D721Med (cell line): Measurements from ENCODE around the gene DEAF1.
"Not testable (repeated sequence)": the region's sequence is repeated elsewhere in the genome, so short reads cannot be mapped to it uniquely, and the experiment has no call there.

ENCODE experiments used
- DNase-seq: peaks from one replicate; pipeline ENCODE4 v3.0.0; 2011; ENCODE audit warnings: low spot score; ENCODE audit not compliant: insufficient read length
- FAIRE-seq: peaks from 2 replicates; lab custom pipeline; 2011; peaks lifted over from hg19 to GRCh38; lab: Jason Lieb, UNC
- TF ChIP-seq, protein P1 (sequence below): IDR thresholded peaks from 2 replicates; pipeline ENCODE4 v1.5.1; 2012; ENCODE audit warnings: mild to moderate bottlenecking, control low read depth; ENCODE audit not compliant: insufficient read depth; ENCODE audit errors: missing control alignments

DEAF1 gene

GRCh38 chr11:650482-650881 lies 44.5 kb downstream of the DEAF1 start:
- FAIRE-seq (no peak), DNase-seq (no peak)
- TF ChIP-seq, protein P1, sequence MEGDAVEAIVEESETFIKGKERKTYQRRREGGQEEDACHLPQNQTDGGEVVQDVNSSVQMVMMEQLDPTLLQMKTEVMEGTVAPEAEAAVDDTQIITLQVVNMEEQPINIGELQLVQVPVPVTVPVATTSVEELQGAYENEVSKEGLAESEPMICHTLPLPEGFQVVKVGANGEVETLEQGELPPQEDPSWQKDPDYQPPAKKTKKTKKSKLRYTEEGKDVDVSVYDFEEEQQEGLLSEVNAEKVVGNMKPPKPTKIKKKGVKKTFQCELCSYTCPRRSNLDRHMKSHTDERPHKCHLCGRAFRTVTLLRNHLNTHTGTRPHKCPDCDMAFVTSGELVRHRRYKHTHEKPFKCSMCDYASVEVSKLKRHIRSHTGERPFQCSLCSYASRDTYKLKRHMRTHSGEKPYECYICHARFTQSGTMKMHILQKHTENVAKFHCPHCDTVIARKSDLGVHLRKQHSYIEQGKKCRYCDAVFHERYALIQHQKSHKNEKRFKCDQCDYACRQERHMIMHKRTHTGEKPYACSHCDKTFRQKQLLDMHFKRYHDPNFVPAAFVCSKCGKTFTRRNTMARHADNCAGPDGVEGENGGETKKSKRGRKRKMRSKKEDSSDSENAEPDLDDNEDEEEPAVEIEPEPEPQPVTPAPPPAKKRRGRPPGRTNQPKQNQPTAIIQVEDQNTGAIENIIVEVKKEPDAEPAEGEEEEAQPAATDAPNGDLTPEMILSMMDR, result no peak

GRCh38 chr11:647672-648158 lies 47.3 kb downstream of the DEAF1 start:
- not testable (repeated sequence) for DNase-seq, FAIRE-seq

DNA sequence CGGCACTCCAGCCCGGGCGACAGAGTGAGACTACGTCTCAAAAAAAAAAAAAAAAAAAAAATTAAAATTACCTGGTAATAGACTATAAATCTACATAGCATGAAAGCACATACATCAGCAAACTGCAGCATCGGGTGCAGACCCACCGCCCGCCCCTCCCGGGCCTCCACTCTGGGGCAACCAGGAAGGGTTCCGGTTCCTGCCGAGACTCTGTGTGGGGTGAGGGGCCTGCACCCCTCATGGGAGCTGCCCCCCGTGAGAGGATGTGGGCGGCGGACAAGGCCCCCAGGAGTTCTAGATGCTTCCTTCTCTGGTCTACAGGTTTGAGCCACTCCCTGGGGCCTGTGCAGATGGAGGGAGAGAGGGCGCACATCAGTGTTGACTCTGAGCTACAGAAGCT lies 48.8 kb downstream of the DEAF1 start:
- no peak for DNase-seq
- no peak for FAIRE-seq
- TF ChIP-seq, protein P1, result no peak

GRCh38 chr11:645536-645935 lies 49.5 kb downstream of the DEAF1 start:
- TF ChIP-seq, protein P1, result no peak
- FAIRE-seq (no peak), DNase-seq (no peak)

DNA sequence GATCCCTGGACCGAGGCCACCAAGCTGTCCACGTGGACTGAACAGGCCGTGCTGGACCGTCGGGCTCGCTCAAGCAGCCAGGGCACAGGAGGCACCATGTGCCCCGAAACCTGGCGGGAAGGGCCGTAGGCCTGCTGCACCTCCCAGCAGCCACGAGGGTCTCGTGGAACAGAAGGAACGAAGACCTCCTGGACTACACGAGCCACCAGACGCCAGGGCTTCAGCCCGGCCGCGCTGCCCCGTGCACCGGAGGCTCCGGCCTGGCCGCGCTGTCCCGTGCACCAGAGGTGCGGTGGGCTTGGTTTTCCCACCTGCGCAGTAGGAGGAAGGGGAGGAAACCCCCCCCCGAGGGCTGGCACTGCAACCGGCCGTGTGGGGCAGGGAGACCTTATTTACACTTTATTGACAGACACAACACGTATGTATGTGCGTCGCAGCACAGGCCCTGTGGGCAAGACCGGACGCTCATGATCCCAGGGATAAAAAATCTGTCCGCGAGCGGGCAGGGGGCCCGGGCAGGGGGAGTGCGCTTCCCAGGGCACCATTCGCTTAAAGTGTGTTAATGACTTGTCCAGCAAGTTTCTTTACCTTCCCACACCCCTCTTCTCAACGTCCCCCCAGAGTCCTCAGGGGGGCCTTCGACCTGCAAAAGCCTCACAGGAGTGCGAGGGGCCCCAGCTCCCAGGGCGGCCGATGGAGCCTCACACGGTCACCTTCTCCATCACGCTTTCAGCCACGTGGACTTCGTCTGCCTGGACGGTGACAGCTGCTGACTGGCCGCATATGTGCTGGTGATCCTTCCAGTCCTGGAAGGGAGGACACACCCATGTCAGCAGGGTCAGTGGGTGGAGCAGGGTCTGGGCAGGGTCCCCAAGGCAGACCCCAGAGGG lies 50.9 kb downstream of the DEAF1 start:
- no peak for FAIRE-seq

DNA sequence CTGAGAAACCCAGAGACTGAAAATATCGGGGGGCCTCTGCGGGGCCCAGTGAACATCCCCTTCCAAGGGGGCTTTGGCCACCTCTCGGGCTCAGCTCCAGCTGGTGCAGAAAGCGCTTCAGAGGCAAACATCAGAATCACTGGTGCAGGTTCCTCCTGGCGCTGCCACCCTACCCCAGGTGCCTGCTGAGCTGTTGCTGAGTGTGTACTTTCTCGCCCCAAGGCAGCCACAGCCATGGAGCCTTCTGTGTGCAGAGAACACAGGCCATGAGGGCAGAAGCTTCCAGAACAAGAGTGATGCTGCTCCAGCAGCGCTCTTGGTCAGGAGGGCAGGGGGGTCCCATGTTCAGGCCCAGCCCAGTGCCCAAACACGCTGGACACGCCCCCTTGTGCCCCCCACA lies 51.7 kb downstream of the DEAF1 start:
- TF ChIP-seq, protein P1, result no peak
- DNase-seq (no peak), FAIRE-seq (no peak)

More for the DNA sequence above, 50.9 kb downstream of the DEAF1 start:
- TF ChIP-seq, protein P1, result no peak
- DNase-seq, result no peak

DNA sequence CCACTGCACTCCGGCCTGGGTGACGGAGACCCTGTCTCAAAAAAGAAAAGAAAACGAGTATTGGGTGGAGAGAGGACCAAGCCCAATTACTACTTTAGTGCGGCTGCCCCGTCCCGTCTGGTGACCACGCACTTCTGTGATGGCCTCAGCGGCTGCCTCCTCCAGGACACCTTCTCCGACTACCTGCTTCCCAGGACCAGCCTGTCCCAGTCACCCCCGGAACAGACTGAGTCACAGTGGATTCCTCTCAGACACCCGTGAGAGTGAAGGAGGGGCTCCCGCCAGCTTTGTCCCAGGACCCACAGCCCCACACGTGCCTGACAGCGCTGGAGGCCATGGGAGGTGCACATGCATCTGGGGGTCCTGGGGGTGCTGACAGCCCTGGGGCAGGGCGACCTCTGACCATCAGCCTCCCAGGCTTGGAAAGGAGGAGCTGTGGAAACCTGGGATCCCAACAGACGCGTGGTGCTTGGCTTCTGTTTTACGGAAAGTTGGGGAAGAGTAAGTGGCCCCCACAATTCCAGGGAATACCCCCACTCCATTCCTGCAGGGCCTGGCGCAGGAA lies 53.1 kb downstream of the DEAF1 start:
- TF ChIP-seq, protein P1, result no peak
- FAIRE-seq, result no peak

More for the DNA sequence above, 53.1 kb downstream of the DEAF1 start:
- no peak for DNase-seq
